GM21529 (cell line): ENCODE data around the gene TADA2B.

Source experiments
- ATAC-seq: cut with Tn5 transposase; IDR thresholded peaks from one replicate; pipeline ENCODE4 v1.9.1; 2021; ENCODE audit not compliant: unreplicated experiment

TADA2B gene

GRCh38 chr4:7017446-7018048 lies 25.6 kb upstream of the TADA2B start:
- ATAC-seq: no peak

- no peak for ATAC-seq
These were observed 24.9 kb upstream of the TADA2B start for GRCh38 chr4:7018281-7018680.

- no peak for ATAC-seq
These were observed 23.8 kb upstream of the TADA2B start for GRCh38 chr4:7019367-7019766.

GRCh38 chr4:7020290-7020689 lies 22.9 kb upstream of the TADA2B start:
- ATAC-seq: no peak

GRCh38 chr4:7020856-7021255 lies 22.3 kb upstream of the TADA2B start:
- no peak for ATAC-seq

- no peak for ATAC-seq
These were observed 21.8 kb upstream of the TADA2B start for GRCh38 chr4:7021355-7021754.

- ATAC-seq: no peak
These were observed 21.1 kb upstream of the TADA2B start for GRCh38 chr4:7021930-7022664.

GRCh38 chr4:7023486-7023885 lies 19.7 kb upstream of the TADA2B start:
- no peak for ATAC-seq

GRCh38 chr4:7023901-7024300 lies 19.3 kb upstream of the TADA2B start:
- ATAC-seq: no peak

- ATAC-seq: no peak
These were observed 18.8 kb upstream of the TADA2B start for GRCh38 chr4:7024336-7024890.

GRCh38 chr4:7025040-7025602 lies 18.1 kb upstream of the TADA2B start:
- ATAC-seq: no peak

GRCh38 chr4:7026107-7026506 lies 17.1 kb upstream of the TADA2B start:
- no peak for ATAC-seq

GRCh38 chr4:7027284-7027683 lies 15.9 kb upstream of the TADA2B start:
- no peak for ATAC-seq

- ATAC-seq: no peak
These were observed 15.3 kb upstream of the TADA2B start for GRCh38 chr4:7027913-7028312.

- ATAC-seq: no peak
These were observed 14.0 kb upstream of the TADA2B start for GRCh38 chr4:7029212-7029611.

- ATAC-seq: no peak
These were observed 13.3 kb upstream of the TADA2B start for GRCh38 chr4:7029921-7030320.

- no peak for ATAC-seq
These were observed 12.3 kb upstream of the TADA2B start for GRCh38 chr4:7030856-7031255.

- ATAC-seq: no peak
These were observed 11.4 kb upstream of the TADA2B start for GRCh38 chr4:7031558-7032449.

GRCh38 chr4:7032596-7032995 lies 10.6 kb upstream of the TADA2B start:
- ATAC-seq: no peak

- no peak for ATAC-seq
These were observed 8.7 kb upstream of the TADA2B start for GRCh38 chr4:7034262-7035081.
